HCT116 (cell line): Measurements from ENCODE around the gene ATP2A3. TPM values are rescaled to one million over a fixed set of nuclear protein-coding genes. Genes with fewer than 3 reads are reported as not detected.

Experiments
- ATAC-seq: fragments of 200-7000 bp; cut with Tn5 transposase; 2 replicates; pipeline ENCODE4 v1.9.1; 2020; ENCODE audit warnings: mild to moderate bottlenecking, moderate library complexity
- BruUV-seq: library from RNA; stranded (reverse); fragments of 400-500 nt; replicated peaks from 2 replicates; lab custom pipeline; 2021; lab: Mats Ljungman, UMichigan
- CTCF ChIA-PET: fragments of 300-600 bp; sonication (Branson Sonifier 250); formaldehyde crosslinking; loops from one replicate; lab custom pipeline; 2021; ENCODE audit warnings: antibody characterized with exemption; lab: Charles Lee
- POLR2A ChIA-PET: fragments of 300-600, 350-600 bp; sonication (Branson Sonifier 250); formaldehyde crosslinking; loops from one replicate; lab custom pipeline; 2021; ENCODE audit warnings: antibody characterized with exemption; lab: Charles Lee
- RAD21 ChIA-PET, 2 experiments: fragments of 300-600 bp; sonication (Branson Sonifier 250); formaldehyde crosslinking; loops; one replicate each; lab custom pipeline; 2023; ENCODE audit warnings: low total read pairs in 2 of 2; ENCODE audit not compliant: uncharacterized antibody in 2 of 2, unreplicated experiment in 2 of 2, low non-redundant PET in 1 of 2; lab: Charles Lee
- DNase-seq: peaks from one replicate; pipeline ENCODE4 v3.0.0-alpha.2; 2010; ENCODE audit warnings: low read depth, low spot score
- H2AFZ ChIP-seq: fragments of 200-600 bp; shearing (Covaris generic), sonication (generic); 2 replicates; pipeline ENCODE4 v1.6.1; 2017; ENCODE audit warnings: low read depth, mixed run types, mixed read lengths, antibody characterized with exemption, low read length; ENCODE audit not compliant: poor library complexity, severe bottlenecking
- H3K27ac ChIP-seq: 2 replicates; pipeline ENCODE4 v1.5.1; 2012; ENCODE audit warnings: low read depth, low read length
- H3K27me3 ChIP-seq: fragments of 200-600 bp; sonication (generic); 2 replicates; pipeline ENCODE4 v1.6.1; 2016; ENCODE audit warnings: mixed run types, low read length, mixed read lengths; ENCODE audit not compliant: insufficient read depth
- H3K36me3 ChIP-seq, 2 experiments: fragments of 200-500 bp in 1 of 2; fragments of 200-600 bp in 1 of 2; sonication (Bioruptor generic) in 1 of 2; sonication (generic) in 1 of 2; 2 replicates each; pipeline versions ENCODE4 v1.5.1 to v1.6.1; 2014 to 2016; ENCODE audit warnings: low read length in 2 of 2, inconsistent platforms in 1 of 2, mixed read lengths in 1 of 2, mixed run types in 1 of 2; ENCODE audit not compliant: insufficient read depth in 2 of 2, control insufficient read depth in 1 of 2
- H3K4me1 ChIP-seq, 2 experiments: fragments of 200-600 bp in 1 of 2; sonication (generic) in 1 of 2; 2 replicates each; pipeline versions ENCODE4 v1.5.1 to v1.6.1; 2012 to 2017; ENCODE audit warnings: low read length in 2 of 2, inconsistent platforms in 1 of 2, mild to moderate bottlenecking in 1 of 2, mixed read lengths in 1 of 2, mixed run types in 1 of 2, moderate library complexity in 1 of 2; ENCODE audit not compliant: insufficient read depth in 2 of 2, control insufficient read depth in 1 of 2
- H3K4me2 ChIP-seq: fragments of 200-600 bp; sonication (generic); 2 replicates; pipeline ENCODE4 v1.6.1; 2017; ENCODE audit warnings: mixed run types, low read length, mixed read lengths
- H3K4me3 ChIP-seq, 2 experiments: fragments of 200-600 bp in 1 of 2; sonication (generic) in 1 of 2; replicated peaks in 1 of 2; 2 replicates each; pipeline ENCODE4 v1.5.1; 2011 to 2016; ENCODE audit warnings: low read length in 2 of 2, control low read depth in 1 of 2, low read depth in 1 of 2, mild to moderate bottlenecking in 1 of 2, mixed read lengths in 1 of 2, mixed run types in 1 of 2
- H3K79me2 ChIP-seq: fragments of 200-600 bp; sonication (generic); 2 replicates; pipeline ENCODE4 v1.6.1; 2017; ENCODE audit warnings: mild to moderate bottlenecking, mixed run types, low read length, moderate library complexity, mixed read lengths; ENCODE audit not compliant: insufficient read depth
- H3K9ac ChIP-seq: fragments of 200-600 bp; sonication (generic); 2 replicates; pipeline ENCODE4 v1.6.1; 2016; ENCODE audit warnings: low read length, mixed read lengths
- H3K9me2 ChIP-seq: fragments of 200-600 bp; sonication (generic), shearing (Covaris generic); 2 replicates; pipeline ENCODE4 v1.6.1; 2017; ENCODE audit warnings: mixed run types, mild to moderate bottlenecking, moderate library complexity; ENCODE audit not compliant: insufficient read depth
- H3K9me3 ChIP-seq, 2 experiments: fragments of 200-500 bp in 1 of 2; fragments of 200-600 bp in 1 of 2; sonication (Bioruptor generic) in 1 of 2; sonication (generic) in 1 of 2; 2 replicates each; pipeline ENCODE4 v1.6.1; 2014 to 2017; ENCODE audit warnings: low read length in 2 of 2, mixed read lengths in 2 of 2, inconsistent platforms in 1 of 2, low read depth in 1 of 2, mild to moderate bottlenecking in 1 of 2, mixed run types in 1 of 2, moderate library complexity in 1 of 2; ENCODE audit not compliant: control insufficient read depth in 1 of 2, insufficient read depth in 1 of 2
- H4K20me1 ChIP-seq: fragments of 200-600 bp; sonication (generic), shearing (Covaris generic); 2 replicates; pipeline ENCODE4 v1.6.1; 2017; ENCODE audit warnings: mixed run types, mild to moderate bottlenecking, moderate library complexity; ENCODE audit not compliant: insufficient read depth
- ATF3 ChIP-seq: IDR thresholded peaks from 2 replicates; pipeline ENCODE4 v1.6.1; 2012
- EZH2phosphoT487 ChIP-seq: fragments of 200-600 bp; IDR thresholded peaks from 2 replicates; pipeline ENCODE4 v1.6.1; 2018; ENCODE audit warnings: antibody characterized with exemption, borderline replicate concordance
- FOSL1 ChIP-seq: IDR thresholded peaks from 2 replicates; pipeline ENCODE4 v1.6.1; 2012; ENCODE audit warnings: low read depth
- JUND ChIP-seq: IDR thresholded peaks from 2 replicates; pipeline ENCODE4 v1.6.1; 2012
- MAX ChIP-seq: IDR thresholded peaks from 2 replicates; pipeline ENCODE4 v1.6.1; 2012
- POLR2AphosphoS5 ChIP-seq: IDR thresholded peaks from 2 replicates; pipeline ENCODE4 v1.6.1; 2011; ENCODE audit warnings: mild to moderate bottlenecking, low read depth, low read length, moderate library complexity
- RAD21 ChIP-seq: IDR thresholded peaks from 2 replicates; pipeline ENCODE4 v1.6.1; 2012; ENCODE audit warnings: low read depth, mild to moderate bottlenecking
- REST ChIP-seq: IDR thresholded peaks from 2 replicates; pipeline ENCODE4 v1.6.1; 2012; ENCODE audit warnings: low read depth
- intact Hi-C: fragments of 100-400 bp; cut with micrococcal nuclease; formaldehyde crosslinking; loops from 2 replicates; pipeline ENCODE4 v1.10.0; 2022
- total RNA-seq: library from RNA; stranded (reverse); gene quantifications from one replicate; pipeline ENCODE4 v1.2.1, GENCODE V29; 2021; ENCODE audit not compliant: unreplicated experiment

Gene ATP2A3
- total RNA-seq, 1 experiment from 2014 or later = 23.1 TPM

- Histone ChIP-seq H3K4me2 (no peak overlapping the region), H3K79me2 (no peaks in the 10 kb centered on the region), H3K4me1 (peaks cover 2% of the 10 kb centered on the region in 2 experiments), H2AFZ (no peak overlapping the region), H3K36me3 (no peaks in the 10 kb centered on the region), H3K9me2 (no peaks in the 10 kb centered on the region), H3K27me3 (no peaks in the 10 kb centered on the region), H4K20me1 (no peaks in the 10 kb centered on the region), H3K27ac (no peak overlapping the region), H3K9ac (no peak overlapping the region), H3K9me3 (no peaks in the 10 kb centered on the region), H3K4me3 (no peak overlapping the region)
- ChIA-PET CTCF (no interaction called here), RAD21 (no interaction called here), POLR2A (no interaction called here)
- ATAC-seq (no peak), DNase-seq (no peak)
- TF ChIP-seq REST (no peak), ATF3 (no peak), RAD21 (no peak), POLR2AphosphoS5 (no peak), FOSL1 (no peak), JUND (no peak), MAX (no peak), EZH2phosphoT487 (no peak)
- intact Hi-C loops = no loop called here
- no TSS peak for BruUV-seq
These were observed 10.2 kb downstream of the ATP2A3 start for GRCh38 chr17:3954086-3954485.
